H4 (cell line): Measurements from ENCODE around the gene PLEKHM3. TPM values are rescaled to one million over a fixed set of nuclear protein-coding genes. Genes with fewer than 3 reads are reported as not detected.

Source experiments
- DNase-seq: peaks from one replicate; pipeline ENCODE4 v3.0.0-alpha.2; 2015; ENCODE audit warnings: low spot score
- total RNA-seq: library from RNA; depleted of rRNA; stranded (reverse); fragments of >200 nt; shearing (Covaris generic); gene quantifications from 2 replicates; pipeline ENCODE4 v1.2.3, GENCODE V29; 2014

PLEKHM3 gene
- total RNA-seq, 1 experiment from 2014 or later, result 2.2 TPM

DNA sequence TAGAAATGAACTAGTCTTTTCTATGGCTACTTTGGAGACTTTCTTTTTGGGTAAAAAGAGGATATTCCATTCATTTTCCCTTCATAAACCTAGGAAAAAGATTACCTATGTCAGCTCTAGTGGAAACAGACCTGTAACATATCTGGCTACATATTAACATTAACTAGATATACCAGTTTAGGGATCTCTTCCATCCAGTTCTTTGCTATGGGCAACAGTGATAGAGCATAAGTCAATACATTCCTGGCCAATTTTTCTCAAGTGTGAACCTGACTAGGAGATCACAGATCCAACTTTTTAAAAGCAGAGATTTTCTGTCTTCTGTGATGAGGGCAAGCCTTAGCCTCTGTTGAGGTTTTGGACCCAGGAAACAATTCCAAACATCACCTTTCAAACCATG, 34.5 kb downstream of the PLEKHM3 start:
- no peak for DNase-seq

- DNase-seq, result no peak
Observed at GRCh38 chr2:207988975-207989374, 36.4 kb downstream of the PLEKHM3 start.

DNA sequence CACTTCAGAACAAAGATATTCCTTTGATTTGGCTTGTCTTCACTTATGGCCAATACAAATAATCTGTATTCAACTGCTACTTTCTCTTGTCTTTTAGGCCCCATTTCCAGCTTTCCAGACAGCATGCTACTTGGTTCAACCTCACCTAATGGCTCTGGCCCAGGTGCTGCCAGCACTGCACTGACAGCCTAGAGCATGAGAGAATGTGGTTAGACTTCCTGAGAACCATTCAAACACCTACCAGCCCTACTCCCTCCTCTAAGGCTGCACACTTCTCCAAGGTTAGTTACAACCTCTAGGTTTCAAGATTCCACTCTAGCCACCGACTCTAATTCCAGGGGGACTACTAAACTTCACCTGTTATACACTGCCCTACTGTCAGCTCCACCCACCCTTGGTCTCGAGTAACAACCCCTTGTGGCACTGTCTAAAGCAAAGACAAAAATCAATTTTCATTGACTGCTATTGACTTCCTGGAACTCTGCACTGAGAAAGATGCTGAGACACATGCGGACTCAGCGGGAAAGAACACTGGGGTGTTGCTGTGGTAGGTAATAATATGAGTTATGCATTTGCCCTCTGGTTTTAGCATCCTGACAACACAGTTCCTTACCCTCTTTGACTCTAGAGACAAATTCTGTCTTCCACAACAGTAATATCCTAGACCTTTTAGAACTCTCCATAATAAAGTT, 38.2 kb downstream of the PLEKHM3 start:
- DNase-seq, result no peak

- no peak for DNase-seq
Observed at GRCh38 chr2:207984765-207985480, 40.4 kb downstream of the PLEKHM3 start.

GRCh38 chr2:207983641-207984042, 41.7 kb downstream of the PLEKHM3 start:
- no peak for DNase-seq

GRCh38 chr2:207978177-207978948, 47.0 kb downstream of the PLEKHM3 start:
- DNase-seq, result no peak

- DNase-seq, result no peak
Observed at GRCh38 chr2:207975921-207976320, 49.4 kb downstream of the PLEKHM3 start.

- DNase-seq, result no peak
Observed at GRCh38 chr2:207974216-207974605, 51.1 kb downstream of the PLEKHM3 start.

DNA sequence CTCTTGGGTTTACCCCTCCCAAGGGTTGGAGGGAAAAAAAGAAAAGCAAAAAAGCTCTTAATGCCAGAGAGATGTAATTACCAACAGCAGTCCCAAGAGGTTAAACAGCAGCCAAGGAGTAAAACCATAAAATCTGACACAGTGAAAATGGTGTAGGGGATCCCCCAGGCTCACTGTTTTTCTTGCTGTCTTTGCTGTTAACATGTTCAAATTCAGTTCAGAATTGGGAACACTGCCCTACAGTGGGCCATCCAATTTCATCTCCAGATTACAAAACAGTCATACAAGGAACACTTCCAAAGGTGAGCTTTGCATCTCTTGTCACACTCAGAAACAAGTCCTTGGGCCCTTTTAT, 54.5 kb downstream of the PLEKHM3 start:
- DNase-seq, result no peak

DNA sequence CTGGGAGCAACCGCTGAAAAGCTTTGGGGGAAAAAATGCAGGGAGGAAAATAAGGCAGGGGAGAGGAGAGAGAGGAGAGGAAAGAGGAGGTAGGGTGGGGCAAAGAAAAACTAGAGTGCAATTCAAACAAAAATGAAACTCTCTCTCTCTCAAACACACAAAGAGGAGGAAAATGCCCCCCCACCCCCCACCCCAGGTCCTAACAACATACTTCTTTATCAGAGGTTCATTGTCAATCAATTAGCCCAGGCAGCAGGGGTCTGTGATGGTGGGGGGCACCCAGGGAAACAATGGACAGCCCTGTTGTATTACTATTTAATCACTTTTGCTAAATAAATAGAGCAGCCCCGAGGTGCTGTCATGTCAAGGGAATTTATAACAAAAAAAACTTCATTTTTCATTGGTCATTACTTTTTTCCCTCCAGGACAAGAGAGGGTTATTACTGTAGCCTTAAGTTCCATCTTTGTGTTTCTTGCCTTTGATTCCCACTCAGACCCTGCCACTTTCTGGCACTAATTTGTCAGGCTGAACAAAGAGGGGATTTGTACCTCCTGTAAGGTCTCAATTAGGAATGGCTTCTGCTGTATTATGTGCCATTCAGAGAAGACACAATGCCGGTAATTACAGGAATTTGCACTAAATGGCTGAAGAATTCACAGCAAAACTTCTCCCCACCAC, 55.0 kb downstream of the PLEKHM3 start:
- DNase-seq, result no peak

GRCh38 chr2:207969249-207969648, 56.1 kb downstream of the PLEKHM3 start:
- DNase-seq, result no peak

GRCh38 chr2:207967121-207967520, 58.2 kb downstream of the PLEKHM3 start:
- no peak for DNase-seq

GRCh38 chr2:207960911-207961310, 64.4 kb downstream of the PLEKHM3 start:
- no peak for DNase-seq

DNA sequence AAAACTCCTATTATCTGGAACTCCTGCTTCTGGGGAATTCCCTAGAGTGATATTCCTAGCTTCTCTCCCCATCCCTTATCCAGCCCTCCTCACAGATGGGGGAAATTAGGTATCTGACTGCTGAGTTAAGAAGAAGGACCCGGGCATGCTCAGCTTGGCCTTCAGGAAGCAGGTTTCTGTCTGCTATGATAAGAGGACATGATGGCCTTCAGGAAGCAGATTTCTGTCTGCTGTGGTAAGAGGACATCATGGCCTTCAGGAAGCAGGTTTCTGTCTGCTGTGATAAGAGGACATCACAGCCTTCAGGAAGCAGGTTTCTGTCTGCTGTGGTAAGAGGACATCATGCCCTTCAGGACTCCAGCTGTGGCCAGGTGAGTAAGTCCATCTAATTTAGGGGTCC, 65.2 kb downstream of the PLEKHM3 start:
- DNase-seq, result no peak

DNA sequence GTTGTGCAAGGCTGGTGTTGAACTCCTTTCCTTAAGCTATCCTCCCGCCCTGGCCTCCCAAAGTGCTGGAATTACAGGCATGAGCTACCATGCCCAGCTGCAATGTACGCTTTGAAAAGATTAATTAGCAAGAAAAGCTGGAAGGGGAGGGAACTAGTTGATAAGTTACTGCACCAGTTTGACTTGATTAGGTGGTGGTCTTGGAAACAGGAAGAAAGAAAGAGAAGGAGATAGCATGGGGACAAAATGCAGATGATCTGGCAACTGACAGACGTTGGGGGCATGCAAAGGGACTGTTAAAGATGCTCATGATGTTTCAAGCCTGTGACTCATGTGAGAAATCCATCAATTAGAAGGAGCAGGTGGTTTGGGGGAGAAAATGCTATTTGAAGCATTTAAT, 68.6 kb downstream of the PLEKHM3 start:
- no peak for DNase-seq

DNA sequence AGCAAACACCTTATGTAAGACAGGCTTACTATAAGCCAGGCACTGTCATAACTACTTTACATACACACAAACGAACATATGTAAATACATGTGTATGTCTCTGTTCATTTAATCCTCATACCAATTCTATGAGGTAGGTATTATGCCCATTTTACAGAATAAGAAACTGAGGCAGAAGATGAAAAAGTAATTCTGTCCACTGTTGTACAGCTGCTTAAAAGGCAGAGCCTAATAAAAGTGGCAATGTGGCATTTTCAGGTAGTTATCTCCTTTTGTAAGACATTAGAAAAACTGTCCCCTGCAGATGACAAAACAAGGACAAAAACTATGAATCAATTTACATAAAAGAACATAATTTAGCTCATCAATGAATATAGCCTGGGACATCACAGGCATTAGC, 69.9 kb downstream of the PLEKHM3 start:
- DNase-seq, result no peak

GRCh38 chr2:207953354-207953753, 72.0 kb downstream of the PLEKHM3 start:
- DNase-seq, result no peak

- no peak for DNase-seq
Observed at GRCh38 chr2:207952564-207953345, 72.6 kb downstream of the PLEKHM3 start.

DNA sequence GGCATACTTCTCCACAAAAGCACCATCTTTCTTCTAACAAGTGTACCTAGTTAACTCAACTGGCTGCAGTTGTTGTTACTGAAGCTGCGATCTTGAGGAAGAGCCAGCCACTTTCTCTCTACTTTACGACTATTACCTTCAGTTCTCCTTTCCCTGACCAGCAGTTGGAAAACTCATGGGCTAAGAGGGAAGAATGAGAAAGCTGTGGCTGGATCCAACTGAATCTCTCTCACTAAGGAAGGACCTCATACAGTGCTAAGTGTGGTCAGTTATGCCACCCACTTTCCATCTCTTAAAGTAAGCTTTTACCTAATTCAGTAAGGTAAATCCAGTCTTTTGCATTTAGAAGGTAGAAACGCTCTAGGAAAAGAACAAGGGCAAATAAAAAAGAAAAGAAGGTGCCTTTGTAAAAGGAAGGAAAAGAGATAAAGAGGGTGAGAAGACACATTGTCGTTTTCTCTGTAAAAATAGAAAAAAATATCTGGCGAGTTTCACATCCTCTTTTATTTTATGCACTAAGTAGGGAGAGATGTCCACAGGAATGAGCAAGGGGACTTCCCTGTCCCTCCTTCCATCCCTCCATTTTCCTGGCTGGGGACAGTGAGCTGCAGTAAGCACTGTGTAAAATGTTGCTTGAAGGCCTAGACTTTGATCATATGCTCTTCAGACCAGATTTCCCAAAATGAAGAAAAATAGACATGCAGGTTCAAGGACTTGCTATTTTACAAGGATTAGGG, 73.4 kb downstream of the PLEKHM3 start:
- DNase-seq, result no peak

GRCh38 chr2:207950761-207951114, 74.6 kb downstream of the PLEKHM3 start:
- no peak for DNase-seq
